Panc1 (cell line): ENCODE data around the gene HEMGN.

ENCODE experiments used
- CTCF ChIP-seq: fragments of 450-650 bp; IDR thresholded peaks from 2 replicates; pipeline ENCODE4 v1.5.1; 2017; ENCODE audit warnings: mild to moderate bottlenecking
- POLR2AphosphoS5 ChIP-seq: IDR thresholded peaks from 2 replicates; pipeline ENCODE4 v1.6.1; 2012; ENCODE audit warnings: mild to moderate bottlenecking, low read depth, low read length, moderate library complexity
- REST ChIP-seq, 2 experiments: IDR thresholded peaks; 2 replicates each; pipeline ENCODE4 v1.6.1; 2011 to 2012; ENCODE audit warnings: low read depth in 2 of 2, control low read depth in 1 of 2, low read length in 1 of 2, mild to moderate bottlenecking in 1 of 2, moderate library complexity in 1 of 2; ENCODE audit not compliant: insufficient read depth in 1 of 2
- SIN3A ChIP-seq: IDR thresholded peaks from 2 replicates; pipeline ENCODE4 v1.6.1; 2012; ENCODE audit warnings: low read depth, mild to moderate bottlenecking, low read length, moderate library complexity, borderline replicate concordance; ENCODE audit not compliant: insufficient read depth
- TCF7L2 ChIP-seq: IDR thresholded peaks from 2 replicates; pipeline ENCODE4 v1.6.1; 2011; ENCODE audit warnings: mild to moderate bottlenecking, low read depth, low read length, inconsistent platforms

- TF ChIP-seq CTCF: no peak
- TF ChIP-seq TCF7L2: no peak
- no peak for TF ChIP-seq REST (IDR thresholded peaks at IDR 0.05; ENCODE audit: insufficient read depth in 1 of 2, low read depth in 2 of 2, low read length in 1 of 2)
- no peak for TF ChIP-seq POLR2AphosphoS5
- TF ChIP-seq SIN3A: no peak
These were observed 43.2 kb upstream of the HEMGN start for GRCh38 chr9:97980918-97981845.
